Esophagus squamous epithelium (tissue), 5 donors: ENCODE measurements around the gene ADCK1. TPM values are rescaled to one million over a fixed set of nuclear protein-coding genes. Genes with fewer than 3 reads are reported as not detected.

Source experiments
- DNase-seq: peaks from one replicate; lab custom pipeline; 2025; lab: John Stamatoyannopoulos, UW
- H3K27ac ChIP-seq, 4 donors: fragments of 200-600 bp; sonication (generic); one replicate each; pipeline ENCODE4 v1.5.1; 2016 to 2019; ENCODE audit warnings: mild to moderate bottlenecking in 1 of 4
- H3K27me3 ChIP-seq, 4 donors: fragments of 200-600 bp; sonication (generic); 1 replicate in 3 of 4; 2 replicates in 1 of 4; pipeline versions ENCODE4 v1.5.1 to v1.6.0; 2017 to 2021; ENCODE audit warnings: antibody characterized with exemption in 1 of 4
- H3K36me3 ChIP-seq, 3 donors: fragments of 200-600 bp; sonication (generic); one replicate each; pipeline ENCODE4 v1.5.1; 2016 to 2019
- H3K4me1 ChIP-seq, 3 donors: fragments of 200-600 bp; sonication (generic); one replicate each; pipeline ENCODE4 v1.5.1; 2017 to 2019
- H3K4me3 ChIP-seq, 4 donors: fragments of 200-600 bp; sonication (generic); 1 replicate in 3 of 4; 2 replicates in 1 of 4; pipeline ENCODE4 v1.5.1; 2016 to 2019; ENCODE audit warnings: mild to moderate bottlenecking in 2 of 4, moderate library complexity in 1 of 4
- H3K9me3 ChIP-seq, 3 donors: fragments of 200-600 bp; sonication (generic); one replicate each; pipeline ENCODE4 v1.5.1; 2016 to 2019
- CTCF ChIP-seq, 6 experiments: fragments of 450-650 bp in 4 of 6; fragments of 200-600 bp in 2 of 6; sonication (generic) in 2 of 6; IDR thresholded peaks; one replicate each; pipeline ENCODE4 v1.5.1; 2016 to 2019; ENCODE audit warnings: antibody characterized with exemption in 6 of 6, mild to moderate bottlenecking in 4 of 6, moderate library complexity in 4 of 6
- POLR2A ChIP-seq, 4 donors: fragments of 450-650 bp; IDR thresholded peaks; one replicate each; pipeline ENCODE4 v1.6.1; 2017; ENCODE audit warnings: antibody characterized with exemption in 4 of 4, mild to moderate bottlenecking in 4 of 4, moderate library complexity in 3 of 4
- WGBS, 2 donors: methylation state at CpG; one replicate each; pipeline ENCODE4 v1.1.5; 2018; 5-methylcytosine and 5-hydroxymethylcytosine counted together
- intact Hi-C: fragments of 100-400 bp; cut with DNase I; formaldehyde crosslinking; loops from one replicate; pipeline ENCODE4 v1.15.0; 2022
- total RNA-seq, 4 donors: library from RNA; depleted of rRNA; stranded (reverse); fragments of >200 nt; gene quantifications; one replicate each; pipeline ENCODE4 v1.1.0, GENCODE V29; 2016
- donor health status: DM: yes; HTN: yes; CAD: no.

Gene ADCK1
- total RNA-seq, 4 donors from 2014 or later, result 3.6 to 5.4 (median 4.4) TPM

DNA sequence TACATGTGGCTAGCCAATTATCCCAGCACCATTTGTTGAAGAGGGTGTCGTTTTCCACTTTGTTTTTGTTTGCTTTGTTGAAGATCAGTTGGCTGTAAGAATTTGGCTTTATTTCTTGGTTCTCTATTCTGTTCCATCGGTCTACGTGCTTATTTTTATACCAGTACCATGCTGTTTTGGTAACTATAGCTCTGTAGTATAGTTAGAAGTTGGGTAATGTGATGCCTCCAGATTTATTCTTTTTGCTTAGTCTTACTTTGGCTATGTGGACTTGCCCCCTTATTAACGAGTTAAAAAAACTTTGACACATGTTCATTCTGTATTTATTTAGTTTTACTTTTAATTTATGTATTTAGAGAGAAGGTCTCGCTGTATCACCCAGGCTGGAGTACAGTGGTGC is 120.4 kb downstream of the ADCK1 start:
- 87 to 92% methylated on average over 5 of the region's 5 CpGs for WGBS, 2 donors
- Histone ChIP-seq H3K4me3 (no peak overlapping the region), H3K27me3 (no peaks in the 10 kb centered on the region), H3K36me3 (peaks cover 0 to 15% (median 0%) of the 10 kb centered on the region in 3 donors), H3K27ac (no peak overlapping the region), H3K9me3 (no peaks in the 10 kb centered on the region), H3K4me1 (no peaks in the 10 kb centered on the region)
- intact Hi-C loops, result no loop called here
- TF ChIP-seq POLR2A (IDR thresholded peaks at IDR 0.05), result no peak
- no peak for TF ChIP-seq CTCF (IDR thresholded peaks at IDR 0.05)
- no peak for DNase-seq

DNA sequence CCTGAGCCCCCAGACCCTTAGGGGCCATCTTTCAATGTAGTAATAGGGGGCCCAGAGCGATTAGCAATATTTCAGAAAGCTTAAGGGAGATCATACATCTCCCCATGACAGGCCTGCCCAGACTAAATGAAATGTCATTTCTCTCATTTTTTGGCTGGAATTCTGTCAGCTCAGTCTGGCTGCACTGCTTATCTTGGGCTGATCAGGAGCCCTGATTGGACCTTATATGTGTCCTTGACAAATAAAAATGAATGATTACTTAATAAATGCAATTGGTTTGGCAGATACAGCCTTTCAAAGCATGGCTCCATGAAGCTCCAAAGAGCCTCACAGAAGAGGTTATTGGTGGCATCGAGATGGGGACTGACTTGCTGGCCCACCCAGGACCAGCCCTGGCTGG is 121.9 kb downstream of the ADCK1 start:
- H3K9me3 ChIP-seq, result no peaks in the 10 kb centered on the region
- no peak for DNase-seq
- intact Hi-C loops, result no loop called here

DNA sequence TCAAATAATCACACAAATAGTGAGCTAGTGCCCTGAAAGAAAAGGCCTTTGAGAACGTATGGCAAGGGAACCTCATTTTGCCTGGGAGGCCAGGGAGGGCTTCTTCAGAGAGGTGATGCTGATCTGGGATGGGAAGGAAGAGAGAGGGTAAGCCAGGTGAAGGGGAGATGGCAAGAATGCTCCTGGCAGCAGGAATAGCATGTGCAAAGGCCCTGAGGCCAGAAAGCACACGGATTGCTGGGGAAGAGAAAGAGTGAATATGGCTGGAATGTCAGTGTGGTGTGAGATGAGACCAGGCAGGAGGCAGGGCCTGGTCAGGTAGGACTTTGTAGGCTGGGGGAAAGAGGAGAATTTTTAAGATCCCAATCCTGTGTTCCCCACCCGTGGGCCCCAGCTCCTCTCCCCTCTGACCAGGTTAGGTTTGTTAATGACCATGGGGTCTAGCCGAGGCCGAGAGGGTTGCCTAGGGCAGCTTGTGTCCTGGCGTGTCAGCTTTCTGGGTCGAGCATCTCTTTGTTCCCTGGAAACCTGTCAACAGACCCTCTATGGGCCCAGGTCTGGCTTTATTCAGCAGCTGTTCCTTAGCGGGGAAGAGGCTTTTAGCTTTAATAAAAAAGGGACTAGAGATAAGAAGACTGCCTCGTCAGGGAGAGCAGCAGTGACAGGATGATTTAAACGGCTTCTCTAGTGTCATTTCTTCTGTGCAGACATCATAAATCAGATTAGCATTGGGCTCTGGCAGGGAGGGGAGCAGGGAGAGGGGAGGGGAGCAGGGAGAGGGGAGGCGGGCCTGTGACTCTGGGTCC is 123.4 kb downstream of the ADCK1 start:
- no peak for TF ChIP-seq POLR2A (IDR thresholded peaks at IDR 0.05)
- no peak for TF ChIP-seq CTCF (IDR thresholded peaks at IDR 0.05)

More for the DNA sequence above, 121.9 kb downstream of the ADCK1 start:
- no peaks in the 10 kb centered on the region for H3K27me3 ChIP-seq
- no peak overlapping the region for H3K4me3 ChIP-seq
- H3K36me3 ChIP-seq, result peaks cover 0 to 28% (median 0%) of the 10 kb centered on the region in 3 donors
- 92 to 100% methylated on average over 1 to 2 of the region's 2 CpGs for WGBS, 2 donors
- no peaks in the 10 kb centered on the region for H3K4me1 ChIP-seq
- H3K27ac ChIP-seq, result no peak overlapping the region
- TF ChIP-seq POLR2A (IDR thresholded peaks at IDR 0.05) (no peak), CTCF (IDR thresholded peaks at IDR 0.05) (no peak)

GRCh38 chr14:77924141-77924948 is 124.4 kb downstream of the ADCK1 start:
- 92 to 95% methylated on average over 21 to 22 of the region's 22 CpGs for WGBS, 2 donors

More for the DNA sequence above, 123.4 kb downstream of the ADCK1 start:
- Histone ChIP-seq H3K27me3 (no peaks in the 10 kb centered on the region), H3K27ac (no peak overlapping the region), H3K4me1 (no peaks in the 10 kb centered on the region), H3K4me3 (no peak overlapping the region), H3K36me3 (peaks cover 0 to 39% (median 0%) of the 10 kb centered on the region in 3 donors), H3K9me3 (no peaks in the 10 kb centered on the region)
- DNase-seq, result no peak
- WGBS, 2 donors, result 67 to 68% methylated on average over 4 to 8 of the region's 11 CpGs
- intact Hi-C loops, result no loop called here

More at GRCh38 chr14:77924141-77924948, 124.4 kb downstream of the ADCK1 start:
- no peak for DNase-seq
- Histone ChIP-seq H3K4me3 (no peak overlapping the region), H3K9me3 (no peaks in the 10 kb centered on the region), H3K4me1 (no peaks in the 10 kb centered on the region), H3K36me3 (peaks cover 0 to 39% (median 0%) of the 10 kb centered on the region in 3 donors), H3K27me3 (no peaks in the 10 kb centered on the region), H3K27ac (no peak overlapping the region)
- intact Hi-C loops, result no loop called here
- TF ChIP-seq POLR2A (IDR thresholded peaks at IDR 0.05) (no peak), CTCF (IDR thresholded peaks at IDR 0.05) (no peak)
